GM23338 (cell line): ENCODE measurements around the gene ENOX1.

Experiments
- CTCF ChIP-seq, 2 experiments: fragments of 200-600 bp in 1 of 2; sonication (generic) in 1 of 2; conservative IDR thresholded peaks; 2 replicates each; pipeline versions ENCODE4 v1.5.1 to v1.6.1; 2016 to 2017; ENCODE audit warnings: antibody characterized with exemption in 2 of 2, low read depth in 2 of 2, mild to moderate bottlenecking in 2 of 2, moderate library complexity in 1 of 2
- EZH2phosphoT487 ChIP-seq: fragments of 200-600 bp; sonication (generic); IDR thresholded peaks from one replicate; pipeline ENCODE4 v1.8.1; 2018; ENCODE audit warnings: antibody characterized with exemption; ENCODE audit not compliant: unreplicated experiment

- TF ChIP-seq CTCF (conservative IDR thresholded peaks at IDR 0.05; ENCODE audit: low read depth in 2 of 2) (no peak), EZH2phosphoT487 (no peak)
Measured at GRCh38 chr13:43567608-43568007, 219.2 kb downstream of the ENOX1 start.
